ENCODE results near the gene ZSCAN32. TPM values are rescaled to one million over a fixed set of nuclear protein-coding genes. Genes with fewer than 3 reads are reported as not detected.

ZSCAN32 gene
- total and polyA plus RNA-seq, 12 donors: 10.6 to 20.1 (median 14.1) TPM

GRCh38 chr16:3369073-3369472 lies 31.7 kb downstream of the ZSCAN32 start:
- Histone ChIP-seq H3K9me3 (replicated peaks in 1 of 3) (no peaks in the 10 kb centered on the region), H3K27ac (no peak overlapping the region), H3K4me3 (no peak overlapping the region), H3K27me3 (no peaks in the 10 kb centered on the region), H3K36me3 (replicated peaks in 1 of 2) (no peaks in the 10 kb centered on the region), H3K4me1 (replicated peaks in 1 of 2) (no peaks in the 10 kb centered on the region)
- no peak for DNase-seq
- 86 to 94% (median 91%) methylated on average over 11 of the region's 11 CpGs for WGBS, 4 donors
- TF ChIP-seq POLR2A (IDR thresholded peaks at IDR 0.05) (no peak), CTCF (IDR thresholded peaks at IDR 0.05) (no peak)
- intact Hi-C loops (cut with DNase I): no loop called here

GRCh38 chr16:3364774-3365427 lies 35.9 kb downstream of the ZSCAN32 start:
- peak; percentile 91 to 97 (median 94) for DNase-seq
- Histone ChIP-seq H3K9me3 (replicated peaks in 1 of 3) (no peaks in the 10 kb centered on the region), H3K4me1 (replicated peaks in 1 of 2) (no peaks in the 10 kb centered on the region), H3K27me3 (peaks cover 5% of the 10 kb centered on the region), H3K36me3 (replicated peaks in 1 of 2) (no peaks in the 10 kb centered on the region), H3K27ac (peak overlapping the region in 4 of 5 donors; percentile 67 to 90 (median 78)), H3K4me3 (peak overlapping the region in 2 of 4 donors; percentile 20 to 55)
- TF ChIP-seq POLR2A (IDR thresholded peaks at IDR 0.05): peak; percentile 23 to 78
- peak in 1 of 6 experiments; percentile 11 for TF ChIP-seq CTCF (IDR thresholded peaks at IDR 0.05)
- WGBS, 4 donors: 7 to 24% (median 16%) methylated on average over 24 to 42 of the region's 42 CpGs
- intact Hi-C loops (cut with DNase I): no loop called here

GRCh38 chr16:3363793-3364192 lies 37.0 kb downstream of the ZSCAN32 start:
- 89 to 93% (median 92%) methylated on average over 7 of the region's 7 CpGs for WGBS, 4 donors
- DNase-seq: no peak
- no peaks in the 10 kb centered on the region for H3K4me1 ChIP-seq (replicated peaks in 1 of 2)
- no peak for TF ChIP-seq POLR2A (IDR thresholded peaks at IDR 0.05)
- no peak for TF ChIP-seq CTCF (IDR thresholded peaks at IDR 0.05)
- no peaks in the 10 kb centered on the region for H3K36me3 ChIP-seq (replicated peaks in 1 of 2)
- no peak overlapping the region for H3K27ac ChIP-seq
- intact Hi-C loops (cut with DNase I): no loop called here
- H3K9me3 ChIP-seq (replicated peaks in 1 of 3): no peaks in the 10 kb centered on the region
- H3K4me3 ChIP-seq: no peak overlapping the region
- peaks cover 5% of the 10 kb centered on the region for H3K27me3 ChIP-seq

GRCh38 chr16:3362931-3363330 lies 37.9 kb downstream of the ZSCAN32 start:
- Histone ChIP-seq H3K4me1 (replicated peaks in 1 of 2) (no peaks in the 10 kb centered on the region), H3K36me3 (replicated peaks in 1 of 2) (no peaks in the 10 kb centered on the region), H3K4me3 (no peak overlapping the region), H3K27me3 (peaks cover 5% of the 10 kb centered on the region), H3K27ac (no peak overlapping the region), H3K9me3 (replicated peaks in 1 of 3) (no peaks in the 10 kb centered on the region)
- DNase-seq: no peak
- no peak for TF ChIP-seq POLR2A (IDR thresholded peaks at IDR 0.05)
- no peak for TF ChIP-seq CTCF (IDR thresholded peaks at IDR 0.05)
- intact Hi-C loops (cut with DNase I): no loop called here

All from adrenal gland (tissue), 12 donors.